GM21526 (cell line): ENCODE measurements around the gene EPB41L5.

Experiments used
- ATAC-seq: cut with Tn5 transposase; IDR thresholded peaks from one replicate; pipeline ENCODE4 v1.9.1; 2021; ENCODE audit warnings: moderate library complexity; ENCODE audit not compliant: unreplicated experiment, low FRiP score

The EPB41L5 gene

DNA sequence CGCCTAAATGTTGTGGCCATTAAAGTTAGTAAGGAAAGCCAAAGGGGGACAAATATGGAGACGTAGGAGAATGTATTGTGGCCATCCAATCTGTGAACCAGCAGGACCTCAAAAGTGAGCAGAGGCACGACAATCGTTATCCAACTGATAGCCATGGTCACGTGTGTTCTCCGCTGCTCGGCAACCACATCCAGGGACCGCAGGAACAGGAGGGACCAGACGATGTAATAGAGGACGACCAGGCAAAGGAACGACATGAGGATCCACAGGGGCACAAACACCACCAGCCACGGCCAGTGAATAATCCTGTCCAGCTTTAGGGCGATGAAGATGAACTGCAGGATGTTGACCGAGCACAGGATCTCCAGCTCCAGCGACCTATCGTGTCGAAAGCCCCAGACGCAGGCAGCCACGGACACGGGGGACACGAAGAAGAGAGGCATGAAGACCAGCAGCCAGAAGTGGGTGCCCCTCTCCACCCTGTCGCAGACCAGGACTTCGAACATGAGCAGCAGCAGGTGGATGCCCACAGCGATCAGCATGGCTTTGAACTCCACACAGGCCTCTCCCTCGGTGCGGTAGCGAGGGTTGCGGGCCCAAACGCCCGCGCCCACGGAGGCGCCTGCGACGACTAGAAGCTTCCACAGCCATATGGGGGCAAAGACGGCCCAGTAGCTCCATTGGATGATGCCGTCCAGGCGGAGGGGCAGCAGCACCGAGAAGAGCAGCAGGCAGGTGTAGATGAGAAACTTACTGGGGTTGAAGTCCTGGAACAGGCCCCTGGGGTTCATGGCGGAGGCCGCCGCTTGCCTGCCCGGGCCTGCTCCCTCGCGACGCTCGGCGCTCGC is 209.5 kb downstream of the EPB41L5 start:
- ATAC-seq: no peak

DNA sequence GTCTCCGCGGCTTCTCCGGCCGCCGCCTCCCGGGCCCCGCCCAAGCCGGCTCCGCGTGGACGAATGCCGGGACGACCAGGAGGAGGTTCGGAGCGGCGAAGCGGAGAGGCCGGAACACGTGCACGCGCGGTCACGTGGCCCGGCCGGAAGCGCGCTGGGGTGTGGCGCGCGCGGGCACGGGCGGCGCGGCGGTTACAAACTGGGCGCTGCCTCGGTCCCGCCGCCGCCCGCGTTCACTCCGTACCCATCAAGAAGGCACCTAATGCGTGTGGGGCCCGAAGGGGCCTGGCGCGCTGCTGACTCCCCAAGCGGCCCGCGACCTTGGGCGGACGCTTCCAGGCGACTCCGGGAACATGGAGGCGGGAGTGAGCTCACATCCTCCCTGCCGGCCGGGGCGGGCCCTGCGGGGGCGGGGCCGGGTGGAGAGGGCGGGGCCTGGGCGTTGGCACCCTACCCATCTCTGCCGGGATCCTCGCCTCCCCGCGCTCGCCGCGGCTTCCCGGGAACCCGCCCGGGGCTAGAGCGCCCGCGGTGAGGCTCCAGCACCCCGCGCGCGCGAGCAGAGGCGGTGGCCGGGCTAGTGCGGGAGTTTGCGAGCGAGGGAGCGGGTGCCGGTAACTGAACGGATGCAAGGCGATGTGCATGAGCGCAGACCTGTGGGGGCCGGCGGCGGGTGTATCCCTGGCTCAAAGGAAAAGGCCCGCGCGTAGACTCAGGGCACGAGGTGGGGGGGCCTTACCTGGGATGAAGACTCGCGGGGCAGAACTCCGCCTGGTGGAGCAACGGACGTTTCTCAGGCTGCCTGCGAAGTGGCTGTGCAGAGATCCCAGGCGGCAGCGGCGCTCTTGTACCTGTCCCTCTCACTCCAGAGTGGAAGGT is 210.4 kb downstream of the EPB41L5 start, which contains the start of gene TMEM185B:
TMEM185B (minus strand) TSS at position 367 of the 879 bp plus-strand sequence. CDS start 424 bp downstream, outside the sequence.
- ATAC-seq: peak; percentile 80

- no peak for ATAC-seq
Measured at GRCh38 chr2:120224256-120224655, 211.4 kb downstream of the EPB41L5 start.

DNA sequence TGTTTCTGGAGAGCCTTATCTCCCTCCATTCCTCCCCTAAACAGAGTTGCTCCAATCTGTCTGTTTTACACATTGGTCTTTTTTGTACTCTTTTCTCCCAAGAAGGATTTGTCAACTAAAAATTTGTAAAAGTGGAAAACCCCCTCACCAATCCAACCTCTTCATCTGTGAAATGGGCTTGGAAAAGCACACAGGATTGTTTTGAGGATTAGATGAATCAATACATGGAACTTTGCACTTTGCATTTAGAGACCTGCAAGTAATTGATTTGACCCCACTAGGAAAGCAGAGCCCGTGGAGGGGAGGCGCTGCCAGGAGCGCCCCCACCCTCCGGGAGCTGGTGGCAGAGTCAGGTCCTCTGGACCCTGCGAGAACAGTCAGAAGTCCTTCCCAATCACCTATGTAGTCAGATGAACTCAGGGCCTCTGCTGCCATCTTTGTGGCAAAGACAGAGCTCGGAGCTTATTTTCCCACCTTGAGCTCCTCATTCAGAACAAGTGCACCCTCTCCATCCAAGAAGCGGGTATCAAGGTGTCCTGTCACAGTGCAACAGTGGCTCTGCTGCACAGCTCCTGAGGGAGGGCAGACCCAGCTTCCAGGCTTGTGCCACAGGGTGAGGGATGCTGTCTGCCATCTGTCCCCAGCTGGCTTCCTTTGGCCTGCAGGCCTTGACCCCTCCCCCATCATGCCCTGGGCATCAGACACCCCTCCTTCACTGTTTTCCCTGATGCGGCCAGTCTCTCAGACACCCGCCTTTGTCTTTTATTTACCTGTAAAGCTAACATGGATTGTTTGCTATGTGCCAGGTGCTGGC is 212.1 kb downstream of the EPB41L5 start:
- no peak for ATAC-seq

- ATAC-seq: no peak
Measured at GRCh38 chr2:120225549-120226065, 212.7 kb downstream of the EPB41L5 start.

DNA sequence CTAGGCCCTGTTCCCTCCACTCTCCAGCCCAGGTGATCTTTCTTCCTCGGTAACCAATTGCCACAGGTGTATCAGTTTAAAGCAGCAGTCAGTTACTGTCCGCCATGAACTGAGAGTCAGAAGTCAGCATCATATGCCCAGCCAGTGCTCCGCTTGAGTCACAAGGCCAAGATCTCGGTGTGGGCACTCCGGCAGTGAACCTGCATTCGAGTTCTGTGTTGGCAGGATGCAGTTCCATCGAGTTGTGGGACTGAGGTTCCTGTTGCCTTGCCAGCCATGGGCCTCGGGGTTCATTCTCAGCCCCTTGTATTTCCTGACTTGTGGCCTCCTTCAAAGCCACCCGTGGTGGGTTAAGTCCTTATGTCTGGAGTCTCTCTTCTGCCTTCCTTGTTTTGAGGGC is 213.4 kb downstream of the EPB41L5 start:
- no peak for ATAC-seq

DNA sequence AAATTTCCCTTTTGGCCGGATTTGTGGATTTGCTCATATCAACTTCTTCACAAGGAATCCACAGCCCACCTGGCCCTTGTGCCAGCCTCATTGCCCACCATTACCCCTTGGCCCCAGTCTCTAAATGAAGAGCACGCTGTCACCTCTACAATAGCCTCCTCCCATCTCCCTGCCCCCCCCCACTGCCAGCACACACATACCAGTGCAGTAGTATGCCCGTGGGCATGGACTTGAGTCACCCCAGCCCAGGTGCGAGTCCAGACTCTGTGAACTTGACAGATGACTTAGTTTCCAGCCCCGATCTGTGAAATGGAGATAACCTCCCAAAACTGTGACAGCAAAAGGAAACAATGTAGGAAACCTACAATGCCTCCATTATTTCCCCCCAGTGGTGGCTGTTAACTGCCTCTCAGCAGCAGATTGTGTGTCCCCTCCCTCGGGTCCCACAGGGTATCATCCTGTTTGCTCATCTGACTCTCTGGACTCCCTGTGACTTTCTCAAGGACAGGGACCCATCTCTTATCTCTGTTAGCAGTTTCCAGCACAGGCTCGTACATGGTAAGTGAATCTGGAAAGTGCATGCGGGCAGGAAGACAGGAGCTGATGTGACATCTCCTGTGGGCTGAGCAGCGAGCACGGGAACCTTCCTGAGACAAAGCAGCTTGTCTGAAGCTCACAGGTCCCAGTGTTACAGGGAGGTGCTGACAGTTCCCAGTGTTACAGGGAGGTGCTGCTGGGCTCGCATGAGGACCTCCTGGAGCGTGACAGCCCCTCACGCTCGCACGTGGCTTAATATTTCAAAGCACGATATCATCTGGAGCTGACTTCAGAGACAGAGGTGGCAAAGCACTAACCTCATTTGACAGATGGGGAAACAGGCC is 214.5 kb downstream of the EPB41L5 start:
- ATAC-seq: no peak

DNA sequence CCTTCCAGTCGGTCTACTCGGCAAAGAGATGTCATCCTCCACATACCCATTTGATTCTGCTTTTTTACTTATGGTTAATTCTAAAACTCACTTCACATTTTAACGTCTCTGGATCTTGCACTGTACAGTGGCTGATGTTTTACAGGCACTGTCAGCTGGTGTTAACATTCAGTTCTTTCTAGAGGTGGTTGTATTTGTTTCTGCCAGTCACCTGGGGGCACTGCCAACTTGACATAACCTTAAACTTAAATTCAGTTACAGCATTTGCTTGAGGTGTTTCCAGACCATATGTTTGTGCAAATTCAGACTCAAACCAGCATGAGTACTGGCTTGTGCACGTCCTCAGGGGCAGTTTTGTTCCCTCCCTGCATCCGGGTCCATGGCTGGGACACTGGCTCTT is 215.6 kb downstream of the EPB41L5 start:
- ATAC-seq: no peak
